Dermis blood vessel endothelial cell (primary cell): Measurements from ENCODE around the gene CCDC149. TPM values are rescaled to one million over a fixed set of nuclear protein-coding genes. Genes with fewer than 3 reads are reported as not detected.

ENCODE experiments used
- DNase-seq: peaks from one replicate; pipeline ENCODE4 v3.0.0; 2010
- total RNA-seq: library from RNA; depleted of rRNA; stranded (reverse); fragments of >200 nt; gene quantifications from 2 replicates; pipeline ENCODE4 v1.2.3, GENCODE V29; 2014

Gene CCDC149
- total RNA-seq, 1 donor from 2014 or later: 13.3 TPM

DNA sequence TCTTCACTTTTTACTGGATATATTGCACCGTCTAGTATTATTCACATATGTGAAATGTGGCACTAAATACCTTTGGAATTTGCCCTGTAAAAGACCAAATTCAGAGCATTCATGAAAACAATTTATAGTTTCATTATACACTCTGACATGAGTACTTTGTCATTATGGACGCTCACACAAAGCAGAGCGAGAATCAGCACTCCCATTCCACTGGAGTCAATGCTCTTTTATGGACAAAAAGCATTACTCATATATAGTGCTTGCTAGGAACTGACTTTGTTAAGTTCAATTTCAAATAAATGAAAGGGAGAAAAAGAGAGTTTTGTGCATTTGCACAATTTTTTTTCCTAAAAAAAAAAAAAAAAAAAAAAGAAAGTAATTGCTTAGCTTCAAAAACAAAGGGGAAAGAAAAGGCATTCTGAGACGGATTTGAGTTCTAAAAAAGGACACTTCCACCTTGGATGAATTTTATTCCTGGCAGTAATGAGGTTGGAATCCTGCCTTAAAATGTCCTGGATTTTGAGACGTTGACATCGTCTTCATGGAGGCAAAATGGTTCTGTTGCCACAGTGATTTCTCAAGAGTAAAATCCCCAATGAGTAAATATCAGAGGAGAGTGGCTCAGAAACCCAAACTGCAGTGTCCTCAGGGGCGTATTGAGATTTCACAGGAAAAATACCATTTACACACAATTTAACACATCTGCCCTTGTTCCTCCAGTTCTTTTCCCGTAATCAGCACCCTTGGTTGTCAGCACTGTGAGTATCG lies 34.8 kb downstream of the CCDC149 start:
- no peak for DNase-seq

DNA sequence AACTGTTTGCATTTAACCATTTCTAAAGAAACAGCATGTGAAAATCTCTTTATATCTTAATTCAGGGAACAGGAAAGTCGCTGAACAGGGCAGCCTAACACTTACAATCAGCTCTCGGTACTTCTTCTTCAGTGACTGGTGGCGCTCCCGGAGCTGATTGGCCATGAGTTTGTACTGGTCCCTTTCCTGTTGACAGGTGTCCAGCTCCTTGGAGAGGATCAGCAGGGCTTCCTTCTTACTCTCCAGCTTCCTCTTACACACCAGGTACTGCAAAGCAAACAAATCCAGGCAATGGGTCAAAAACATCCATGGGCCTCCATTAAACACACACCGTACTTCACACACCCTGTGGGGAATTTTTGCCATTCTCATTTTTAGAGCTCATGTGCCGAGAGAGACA lies 36.4 kb downstream of the CCDC149 start:
- no peak for DNase-seq

GRCh38 chr4:24872720-24873119 lies 40.1 kb downstream of the CCDC149 start:
- no peak for DNase-seq

GRCh38 chr4:24871210-24871609 lies 41.6 kb downstream of the CCDC149 start:
- no peak for DNase-seq

GRCh38 chr4:24867766-24868296 lies 45.0 kb downstream of the CCDC149 start:
- DNase-seq: no peak

DNA sequence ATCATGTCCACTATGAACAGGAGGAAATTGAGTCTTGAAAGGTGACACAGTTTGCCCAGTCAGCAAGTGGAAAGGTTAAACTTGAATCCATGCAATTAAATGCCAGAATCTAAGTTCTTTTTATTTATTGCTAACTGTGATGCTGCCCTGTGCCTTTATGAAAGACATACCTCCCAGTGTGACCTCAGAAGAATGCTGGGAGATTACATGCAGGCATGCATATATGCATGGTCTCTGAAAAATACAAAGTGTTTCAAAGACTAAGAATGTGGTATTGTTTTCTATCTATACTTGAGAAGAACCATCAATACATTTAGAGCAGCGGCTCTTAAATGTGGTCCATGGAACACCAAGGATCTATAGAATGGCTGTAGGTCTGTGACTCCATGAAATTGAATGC lies 45.6 kb downstream of the CCDC149 start:
- no peak for DNase-seq

DNA sequence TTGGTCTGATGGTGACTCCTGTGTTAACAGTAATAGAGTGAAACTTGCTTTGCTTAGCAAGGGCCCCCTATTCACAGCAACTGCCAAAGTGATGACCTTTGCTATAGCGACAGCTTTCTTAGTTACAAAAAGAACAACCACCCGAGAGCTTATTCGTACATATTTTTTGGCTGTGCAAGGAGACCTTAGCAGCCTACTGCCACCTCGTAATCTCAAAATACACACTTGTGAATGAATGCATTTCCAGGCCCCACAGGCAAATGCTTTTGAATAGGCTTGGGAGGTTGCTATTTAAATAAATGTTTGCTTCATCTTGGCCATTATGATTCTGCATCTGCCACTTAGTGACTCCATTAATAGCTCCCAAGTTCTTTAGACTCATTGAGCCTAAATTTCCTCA lies 47.4 kb downstream of the CCDC149 start:
- no peak for DNase-seq

DNA sequence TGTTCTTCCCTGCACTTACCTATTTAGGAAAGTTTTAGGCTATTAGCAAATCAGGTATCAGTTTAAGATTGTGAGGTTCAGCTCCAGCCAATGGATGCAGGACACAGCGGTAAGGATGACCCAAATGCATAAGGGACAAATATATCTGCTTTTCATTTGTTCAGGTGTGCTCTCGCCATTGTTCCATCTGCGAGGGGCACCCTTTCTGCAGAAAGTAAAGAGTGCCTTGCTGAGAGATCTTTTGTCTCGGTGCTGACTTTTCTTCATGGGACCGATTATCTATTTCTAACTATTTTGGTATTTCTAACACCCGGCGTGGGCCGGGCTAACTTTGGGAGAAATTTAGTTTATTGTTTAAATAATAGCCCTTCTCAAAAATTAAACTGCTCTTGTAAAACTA lies 49.0 kb downstream of the CCDC149 start:
- no peak for DNase-seq

- DNase-seq: no peak
Observed at GRCh38 chr4:24862073-24862751, 50.6 kb downstream of the CCDC149 start.

DNA sequence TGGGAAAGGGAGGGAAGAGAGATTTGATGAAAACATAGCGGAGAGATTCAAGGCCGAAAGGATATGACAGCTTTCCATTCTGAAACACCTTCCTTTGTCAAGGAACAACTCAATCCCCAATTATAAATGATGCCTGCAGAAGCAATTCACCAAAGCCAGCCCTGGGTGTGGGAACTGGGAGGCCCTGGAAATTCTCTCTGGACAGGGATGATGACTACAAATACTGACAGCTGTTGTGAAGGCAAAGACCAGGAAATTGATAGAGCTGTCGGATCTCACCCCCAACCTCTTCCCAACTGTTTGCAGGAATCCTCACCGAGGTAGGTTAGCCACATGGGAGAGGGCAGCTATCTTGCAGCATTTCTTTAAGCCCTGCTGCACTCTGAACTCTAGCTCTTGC lies 54.3 kb downstream of the CCDC149 start:
- DNase-seq: peak; percentile 8

GRCh38 chr4:24858026-24858425 lies 54.8 kb downstream of the CCDC149 start:
- peak; percentile 53 for DNase-seq

GRCh38 chr4:24856586-24856985 lies 56.3 kb downstream of the CCDC149 start:
- peak; percentile 36 for DNase-seq

DNA sequence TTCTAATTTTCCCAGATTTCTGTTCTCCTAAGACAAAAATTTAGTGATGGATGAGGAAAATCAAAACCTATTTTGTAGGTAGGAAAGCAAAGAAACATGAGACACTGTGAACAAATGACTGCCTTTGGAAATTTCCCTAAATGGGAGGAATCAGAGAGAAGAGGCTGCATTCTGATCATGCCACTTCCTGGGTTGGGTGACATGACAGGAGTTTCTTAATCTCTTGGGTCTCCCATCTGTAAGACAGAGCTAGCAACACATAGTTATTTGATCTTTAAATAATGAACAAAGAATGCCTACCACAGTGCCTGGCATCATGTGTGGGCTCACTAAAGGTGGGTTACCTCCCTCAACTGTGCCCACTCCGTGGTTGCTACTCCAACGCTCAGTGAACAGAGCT lies 57.1 kb downstream of the CCDC149 start:
- no peak for DNase-seq

- DNase-seq: peak; percentile 48
Observed at GRCh38 chr4:24853142-24853541, 59.7 kb downstream of the CCDC149 start.

DNA sequence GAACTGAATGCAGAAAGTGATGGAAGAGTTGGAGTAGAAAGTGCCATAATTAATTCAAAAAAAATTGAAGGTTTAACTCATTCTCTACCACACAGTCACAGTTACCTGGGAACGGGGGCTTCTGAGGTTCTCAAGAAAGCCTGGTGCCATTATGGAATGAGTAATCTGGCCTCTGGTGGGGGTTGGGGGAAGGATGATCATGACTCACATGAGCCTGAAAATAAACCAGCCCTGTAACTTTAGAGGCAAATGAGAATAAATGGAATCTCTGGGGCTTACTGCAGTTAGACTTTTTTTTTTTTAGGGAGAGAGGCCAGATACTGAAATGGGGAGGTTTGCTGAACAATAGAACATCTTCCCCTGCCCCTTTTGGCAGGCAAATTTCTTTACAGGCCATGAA lies 62.2 kb downstream of the CCDC149 start:
- peak; percentile 74 for DNase-seq

DNA sequence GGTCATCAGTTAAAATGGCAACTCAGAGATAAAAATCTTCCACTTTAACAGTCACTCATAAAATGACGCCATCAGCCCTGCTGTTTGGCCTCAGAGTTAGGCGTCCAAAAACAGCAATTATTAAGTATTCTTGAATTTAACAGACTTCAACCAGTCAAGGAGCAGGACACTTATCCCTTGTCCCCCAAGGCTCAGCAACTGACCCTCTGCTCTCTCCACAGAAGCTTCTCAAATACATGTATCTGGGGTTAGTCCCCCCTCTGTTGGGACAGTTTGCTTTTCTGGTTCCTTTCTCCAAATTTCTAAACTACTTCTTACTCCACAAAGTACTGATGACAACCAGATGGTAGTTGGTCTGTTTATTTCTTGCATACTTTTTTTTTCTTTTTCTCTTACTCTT lies 63.1 kb downstream of the CCDC149 start:
- no peak for DNase-seq

- DNase-seq: no peak
Observed at GRCh38 chr4:24849351-24849750, 63.5 kb downstream of the CCDC149 start.

- no peak for DNase-seq
Observed at GRCh38 chr4:24846716-24847115, 66.1 kb downstream of the CCDC149 start.

- DNase-seq: no peak
Observed at GRCh38 chr4:24845902-24846301, 66.9 kb downstream of the CCDC149 start.

GRCh38 chr4:24845132-24845531 lies 67.7 kb downstream of the CCDC149 start:
- DNase-seq: no peak

GRCh38 chr4:24843096-24843495 lies 69.7 kb downstream of the CCDC149 start:
- DNase-seq: peak; percentile 51

DNA sequence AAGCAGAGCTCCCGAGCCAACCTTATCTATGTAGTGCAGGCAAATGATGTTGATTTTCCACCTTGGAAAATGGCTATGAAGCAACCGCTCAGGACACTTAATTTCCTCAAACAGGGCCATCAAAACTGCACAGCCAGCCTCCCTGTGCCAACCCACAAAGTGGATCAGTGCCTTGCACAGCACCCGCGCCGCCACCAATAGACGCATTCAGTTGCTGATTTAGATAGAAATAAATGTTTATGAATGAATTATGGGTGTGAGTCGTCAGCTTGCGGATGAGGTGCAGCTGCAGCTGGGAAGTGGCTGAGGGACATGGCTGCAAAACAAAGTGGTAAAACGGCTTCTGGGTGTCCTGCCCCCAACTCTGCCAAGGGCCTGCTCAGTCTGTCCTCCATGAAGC lies 70.5 kb downstream of the CCDC149 start:
- DNase-seq: peak; percentile 9

GRCh38 chr4:24840826-24841543 lies 71.9 kb downstream of the CCDC149 start:
- no peak for DNase-seq
